Activated CD8-positive, alpha-beta memory T cell treated with anti-CD3 and anti-CD28 coated beads, Interleukin-2, amount 50 U/mL, for 1 hour (primary cell): ENCODE results near the gene DHCR24.

Experiments used
- DNase-seq: peaks from one replicate; pipeline ENCODE4 v3.0.0-alpha.2; 2020; ENCODE audit errors: extremely low read depth

The DHCR24 gene

DNA sequence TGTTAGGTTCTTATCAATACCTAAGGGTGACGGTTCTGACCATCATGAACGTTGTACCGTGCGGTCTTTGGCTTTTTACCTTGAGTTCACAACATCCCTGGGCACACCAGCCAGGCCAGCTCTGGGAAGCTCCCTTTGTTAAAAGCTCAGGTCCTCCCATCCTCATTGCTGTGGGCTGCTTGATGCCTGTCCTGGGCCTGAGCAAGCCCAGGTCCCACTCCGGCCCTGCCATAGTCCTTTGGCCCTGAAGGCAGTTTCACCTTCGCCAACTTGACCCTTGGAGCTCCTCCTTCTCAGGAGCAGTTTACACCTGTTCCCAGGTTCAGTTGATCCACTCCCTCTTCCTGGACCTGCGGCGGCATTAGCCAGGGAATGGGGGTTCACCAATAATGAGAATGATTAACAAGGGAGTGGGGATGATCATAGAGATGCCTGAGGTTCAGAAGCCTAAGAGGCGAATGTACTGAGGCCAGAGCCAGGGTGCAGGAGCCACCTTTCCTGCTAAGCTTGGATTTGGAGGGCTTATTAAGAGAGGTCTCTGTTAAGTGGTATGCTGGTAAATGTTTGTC is 40.2 kb downstream of the DHCR24 start:
- DNase-seq = no peak

GRCh38 chr1:54846301-54846700 is 40.7 kb downstream of the DHCR24 start:
- DNase-seq = no peak

- no peak for DNase-seq
Observed at GRCh38 chr1:54845772-54846171, 41.2 kb downstream of the DHCR24 start.

- no peak for DNase-seq
Observed at GRCh38 chr1:54844564-54844963, 42.4 kb downstream of the DHCR24 start.

DNA sequence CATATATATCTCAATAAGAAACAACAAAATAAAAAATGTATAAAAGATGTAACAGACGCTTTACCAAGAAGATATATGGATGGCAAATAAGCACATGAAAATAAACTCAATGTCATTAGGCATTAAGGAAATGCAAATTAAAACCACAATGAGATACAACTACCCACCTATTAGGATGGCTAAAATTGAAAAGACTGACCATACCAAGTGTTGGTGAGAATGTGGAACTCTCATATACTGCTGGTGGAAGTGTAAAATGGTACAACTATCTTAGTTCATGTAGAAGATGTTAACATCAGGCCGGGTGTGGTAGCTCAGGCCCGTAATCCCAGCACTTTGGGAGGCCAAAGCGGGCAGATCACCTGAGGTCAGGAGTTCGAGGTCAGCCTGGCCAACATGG is 43.5 kb downstream of the DHCR24 start:
- DNase-seq = no peak

DNA sequence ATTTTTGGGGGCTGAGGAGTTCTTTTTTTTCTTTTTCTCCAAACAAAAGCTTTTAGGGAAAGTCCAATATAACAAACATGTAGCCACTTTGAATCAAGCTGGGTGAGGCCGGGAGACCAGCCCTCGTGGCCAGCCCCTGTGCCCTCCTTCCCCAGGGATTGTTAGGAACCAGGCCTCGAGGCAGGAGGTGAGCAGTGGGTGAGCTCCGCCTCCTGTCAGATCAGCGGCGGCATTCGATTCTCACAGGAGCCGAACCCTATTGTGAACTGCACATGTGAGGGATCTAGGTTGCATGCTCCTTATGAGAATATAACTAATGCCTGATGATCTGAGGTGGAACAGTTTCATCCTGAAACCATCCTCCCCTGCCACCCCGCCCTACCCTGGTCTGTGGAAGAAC is 44.0 kb downstream of the DHCR24 start:
- no peak for DNase-seq

DNA sequence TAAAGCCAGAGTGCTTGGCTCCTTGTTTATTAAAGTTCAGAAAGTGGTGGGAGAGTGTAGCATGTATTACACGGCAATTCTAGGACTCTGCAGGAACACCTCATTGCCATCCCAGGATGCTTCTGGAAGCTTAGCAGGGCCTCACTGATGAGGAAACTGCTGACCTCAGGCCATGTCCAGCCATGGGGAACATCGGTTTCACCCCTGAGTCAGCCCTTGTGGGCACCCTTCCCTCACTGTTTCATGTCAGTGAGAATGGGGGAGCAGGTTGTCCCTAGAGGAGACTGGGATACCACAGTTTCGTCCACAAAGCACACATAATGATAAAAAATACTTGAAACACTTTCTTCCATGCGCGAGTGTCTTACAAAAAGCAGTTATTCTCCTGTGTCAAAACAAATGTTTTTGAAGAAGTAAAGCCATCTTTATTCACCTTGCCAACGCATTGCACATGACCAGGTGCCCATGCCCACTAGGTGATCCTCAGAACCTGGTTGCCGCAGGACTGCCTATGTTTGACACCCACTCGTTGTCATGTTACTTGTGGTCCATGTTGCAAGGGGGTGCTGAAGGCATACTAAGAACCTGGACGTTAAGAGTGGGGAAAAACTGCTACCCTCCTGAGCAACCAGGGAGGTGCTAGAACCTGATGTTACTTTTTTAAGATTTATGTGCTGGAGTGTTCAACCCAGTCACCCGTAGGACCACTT is 44.6 kb downstream of the DHCR24 start:
- no peak for DNase-seq

- DNase-seq = no peak
Observed at GRCh38 chr1:54839824-54840223, 47.2 kb downstream of the DHCR24 start.

DNA sequence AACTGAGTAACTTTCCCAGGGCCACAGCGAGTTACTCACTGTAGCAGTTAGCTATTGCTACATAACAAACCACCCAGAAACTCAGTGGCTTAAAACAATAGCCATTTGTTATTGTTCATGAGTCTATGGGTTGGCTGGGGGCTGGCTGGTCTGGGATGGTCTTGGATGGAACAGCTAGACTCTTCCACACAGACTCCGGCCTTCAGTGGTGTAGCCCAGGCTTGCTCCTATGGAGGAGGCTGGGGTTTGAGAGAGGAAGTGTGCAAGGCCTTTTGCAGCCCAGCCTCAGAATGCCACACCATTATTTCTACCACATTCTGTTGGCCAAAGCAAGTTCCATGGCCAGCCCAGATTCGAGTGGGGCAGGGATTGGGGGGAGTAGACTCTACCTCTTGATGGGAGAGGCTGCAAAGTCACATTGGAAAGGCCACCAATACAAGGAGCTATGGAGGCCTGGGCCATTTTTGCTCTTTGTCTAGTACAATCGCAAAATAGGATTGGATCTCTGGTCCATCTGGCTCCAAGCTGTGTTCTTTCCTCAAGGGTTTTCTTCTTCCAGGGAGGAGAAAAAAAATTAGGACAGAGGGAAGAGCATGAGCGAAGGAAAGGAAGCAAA is 48.3 kb downstream of the DHCR24 start:
- no peak for DNase-seq

- DNase-seq = no peak
Observed at GRCh38 chr1:54837002-54837853, 49.8 kb downstream of the DHCR24 start.

GRCh38 chr1:54836594-54836993 is 50.4 kb downstream of the DHCR24 start:
- no peak for DNase-seq

DNA sequence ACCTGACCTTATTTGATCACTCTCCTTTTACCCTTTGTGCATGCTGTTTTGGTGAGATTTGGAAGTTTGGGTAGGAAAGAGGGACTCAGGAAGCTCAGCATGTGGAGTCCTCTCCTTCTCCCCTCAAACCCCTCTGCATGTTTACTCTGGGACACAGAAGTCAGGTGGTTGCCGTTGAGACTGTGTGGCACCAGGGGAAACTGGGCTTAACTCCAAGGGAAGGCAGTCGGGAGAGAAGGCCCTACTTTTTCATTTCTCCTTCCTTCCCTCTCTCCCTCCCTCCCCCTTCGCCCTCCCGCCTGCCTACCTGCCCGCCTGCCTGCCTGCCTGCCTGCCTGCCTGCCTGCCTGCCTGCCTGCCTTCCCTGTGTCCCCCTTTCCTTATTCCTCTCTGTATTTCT is 51.0 kb downstream of the DHCR24 start:
- DNase-seq = no peak

DNA sequence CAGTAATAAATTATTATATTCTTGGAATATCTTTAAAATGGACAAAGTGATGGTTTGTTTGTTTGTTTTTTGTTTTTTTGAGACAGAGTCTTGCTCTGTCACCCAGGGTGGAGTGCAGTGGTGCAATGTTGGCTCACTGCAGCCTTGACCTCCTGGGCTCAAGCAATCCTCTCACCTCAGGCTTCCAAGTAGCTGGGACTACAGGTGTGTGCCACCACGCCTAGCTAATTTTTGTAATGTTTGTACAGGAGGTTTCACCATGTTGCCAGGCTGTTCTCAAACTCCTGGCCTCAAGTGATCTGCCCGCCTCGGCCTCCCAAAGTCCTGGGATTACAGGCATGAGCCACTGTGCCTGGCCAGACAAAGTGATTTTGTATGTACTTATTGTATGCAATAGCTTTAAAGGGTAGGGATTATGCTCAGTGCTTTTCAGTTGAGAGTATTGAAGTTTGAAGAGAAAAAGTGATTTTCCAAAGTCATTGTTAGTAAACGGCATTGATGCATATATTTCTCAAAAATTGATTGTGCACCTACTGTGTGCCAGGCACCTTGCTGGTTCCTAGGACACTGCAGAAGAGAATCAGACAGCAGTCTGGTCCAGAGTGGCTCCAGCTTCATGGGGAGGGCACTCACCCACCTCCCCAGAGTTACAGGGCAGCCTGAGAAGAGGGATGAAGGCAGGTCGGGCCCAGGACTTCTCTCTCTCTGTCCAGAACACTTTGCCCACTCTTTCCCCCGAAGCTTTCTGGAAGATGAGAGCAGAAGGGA is 51.7 kb downstream of the DHCR24 start:
- no peak for DNase-seq

DNA sequence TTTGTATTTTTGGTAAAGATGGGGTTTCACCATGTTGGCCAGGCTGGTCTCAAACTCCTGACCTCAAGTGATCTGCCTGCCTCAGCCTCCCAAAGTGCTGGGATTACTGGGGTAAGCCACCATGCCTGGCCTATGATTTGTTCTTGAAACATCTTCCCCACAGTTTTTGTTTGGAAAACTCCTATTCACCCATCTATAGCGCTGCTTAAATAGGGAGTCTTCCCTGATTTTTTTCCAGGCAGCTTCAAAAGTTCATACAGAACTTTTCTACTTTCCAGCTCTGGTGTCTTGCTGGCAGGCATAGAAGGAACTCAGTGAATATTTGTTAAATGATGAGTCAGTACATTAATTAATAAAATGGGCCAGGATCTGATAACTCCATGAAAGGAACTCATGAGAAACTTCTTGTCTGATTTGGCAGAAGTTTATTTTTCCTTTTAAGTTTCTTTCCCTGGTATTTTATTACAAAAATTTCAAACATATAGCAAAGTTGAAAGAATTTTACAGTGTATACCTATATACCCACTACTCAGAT is 52.9 kb downstream of the DHCR24 start:
- no peak for DNase-seq

DNA sequence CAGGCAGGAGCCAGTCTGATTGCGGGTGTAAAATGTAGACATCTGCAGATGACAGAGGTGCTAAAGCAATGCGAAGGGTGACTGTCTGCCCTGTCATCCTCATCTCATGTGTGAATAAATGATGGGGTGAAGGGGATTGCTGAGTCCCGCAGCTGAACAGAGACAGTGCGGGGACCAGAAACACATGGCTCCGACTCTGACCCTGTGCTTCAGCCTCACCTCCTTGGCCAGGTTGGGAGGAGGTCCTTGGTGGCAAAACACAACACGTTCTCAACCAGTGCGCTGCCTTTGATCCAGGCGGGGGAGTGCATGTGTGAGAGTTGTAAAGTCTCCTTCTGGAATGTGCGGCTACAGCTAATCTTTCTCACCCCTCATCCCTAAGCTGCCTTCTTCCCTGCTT is 53.9 kb downstream of the DHCR24 start:
- no peak for DNase-seq

DNA sequence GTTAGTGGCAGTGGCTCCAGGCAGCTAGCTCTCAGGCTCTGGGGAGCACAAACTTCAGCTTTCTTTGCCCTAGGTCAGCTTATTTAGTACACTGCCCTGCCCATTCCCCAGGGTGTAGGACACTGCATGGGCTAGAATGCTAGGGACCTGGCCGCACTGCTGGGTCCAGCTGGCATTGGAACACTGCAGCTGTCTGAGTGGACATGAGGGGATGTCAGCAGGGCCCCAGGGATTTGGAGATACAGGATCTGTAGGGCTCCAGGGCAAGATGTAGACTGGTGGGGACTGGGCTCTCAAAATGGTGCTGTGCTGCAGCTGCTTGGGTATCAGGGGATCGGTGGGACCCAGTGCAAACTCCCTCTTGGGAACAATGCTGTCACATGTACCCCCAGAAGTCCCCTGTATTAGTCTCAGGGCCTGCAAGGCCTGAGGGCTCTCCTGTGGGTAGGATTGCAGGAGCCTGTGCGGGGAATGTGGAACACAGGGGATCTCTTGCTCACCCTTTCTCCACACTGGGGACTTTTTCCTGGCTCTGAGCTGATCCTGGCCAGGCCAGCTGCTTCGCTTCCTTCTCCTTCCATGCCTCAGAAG is 60.7 kb downstream of the DHCR24 start:
- no peak for DNase-seq

DNA sequence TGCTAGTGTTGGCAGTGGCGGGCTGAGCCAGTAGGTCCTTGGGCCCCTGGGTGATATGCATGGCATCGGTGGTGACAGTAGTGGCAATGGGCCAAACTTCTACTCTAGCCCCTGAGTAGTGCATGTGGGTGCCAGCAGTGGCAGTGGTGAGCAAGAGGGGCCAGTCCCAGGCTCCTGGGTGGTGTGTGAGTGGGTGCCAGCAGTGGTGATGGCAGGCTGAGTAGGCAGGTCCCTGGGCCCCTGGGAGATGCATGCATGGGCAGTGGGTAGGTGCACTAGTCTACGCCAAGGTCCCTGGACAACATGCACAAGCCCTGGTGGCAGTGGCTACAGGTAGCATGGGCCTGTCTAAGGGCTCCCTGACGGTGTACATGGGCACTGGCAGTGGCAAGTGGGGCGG is 61.3 kb downstream of the DHCR24 start:
- no peak for DNase-seq

DNA sequence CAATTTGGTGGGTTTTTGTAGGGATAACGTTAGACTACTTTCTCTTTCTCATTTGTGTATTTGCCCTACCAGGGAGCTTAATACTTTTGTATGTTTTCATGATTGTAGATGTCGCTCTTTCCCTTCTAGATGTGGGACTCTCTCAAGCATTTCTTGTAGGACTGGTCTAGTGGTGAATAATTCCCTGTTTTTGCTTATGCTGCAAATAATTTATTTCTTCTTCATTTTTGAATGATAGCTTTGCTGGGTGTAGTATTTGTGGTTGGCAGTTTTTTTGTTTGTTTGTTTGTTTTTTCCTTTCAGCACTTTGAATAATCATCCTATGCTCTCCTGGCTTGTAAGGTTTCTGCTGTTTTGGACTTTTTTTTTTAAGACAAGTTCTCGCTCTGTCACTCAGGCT is 63.3 kb downstream of the DHCR24 start:
- no peak for DNase-seq

DNA sequence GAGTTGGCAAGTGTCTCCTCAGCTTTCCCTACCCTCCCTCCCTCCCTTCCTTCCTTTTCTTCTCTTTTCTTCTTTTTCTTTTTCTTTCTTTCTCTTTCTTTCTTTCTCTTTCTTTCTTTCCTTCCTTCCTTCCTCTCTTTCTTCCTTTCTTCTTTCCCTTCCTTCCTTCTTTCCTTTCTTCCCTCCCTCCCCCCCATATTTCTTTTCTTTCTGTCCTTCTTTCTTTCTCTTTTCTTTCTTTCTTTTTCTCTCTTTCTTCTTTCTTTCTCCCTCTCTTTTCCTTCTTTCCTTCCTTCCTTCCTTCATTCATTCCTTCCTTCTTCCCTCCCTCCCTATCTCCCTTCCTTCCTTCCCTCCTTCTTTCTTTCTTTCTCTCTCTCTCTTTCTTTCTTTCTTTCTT is 67.3 kb downstream of the DHCR24 start:
- DNase-seq = no peak

DNA sequence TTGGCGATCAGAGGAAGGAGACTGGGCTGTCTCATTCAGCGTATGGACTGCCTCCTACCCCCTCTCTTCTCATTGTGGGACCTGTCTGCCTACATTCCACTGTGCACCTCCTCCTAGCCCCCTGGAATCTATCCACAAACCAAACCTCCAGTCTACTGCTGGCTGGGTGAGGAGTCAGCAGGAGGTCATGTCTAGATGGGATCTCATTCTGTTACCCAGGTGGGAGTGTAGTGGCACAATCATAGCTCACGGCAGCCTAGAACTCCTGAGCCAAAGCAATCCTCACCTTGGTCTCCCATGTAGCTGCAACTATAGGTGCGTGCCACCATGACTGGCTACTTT is 67.8 kb downstream of the DHCR24 start:
- no peak for DNase-seq

DNA sequence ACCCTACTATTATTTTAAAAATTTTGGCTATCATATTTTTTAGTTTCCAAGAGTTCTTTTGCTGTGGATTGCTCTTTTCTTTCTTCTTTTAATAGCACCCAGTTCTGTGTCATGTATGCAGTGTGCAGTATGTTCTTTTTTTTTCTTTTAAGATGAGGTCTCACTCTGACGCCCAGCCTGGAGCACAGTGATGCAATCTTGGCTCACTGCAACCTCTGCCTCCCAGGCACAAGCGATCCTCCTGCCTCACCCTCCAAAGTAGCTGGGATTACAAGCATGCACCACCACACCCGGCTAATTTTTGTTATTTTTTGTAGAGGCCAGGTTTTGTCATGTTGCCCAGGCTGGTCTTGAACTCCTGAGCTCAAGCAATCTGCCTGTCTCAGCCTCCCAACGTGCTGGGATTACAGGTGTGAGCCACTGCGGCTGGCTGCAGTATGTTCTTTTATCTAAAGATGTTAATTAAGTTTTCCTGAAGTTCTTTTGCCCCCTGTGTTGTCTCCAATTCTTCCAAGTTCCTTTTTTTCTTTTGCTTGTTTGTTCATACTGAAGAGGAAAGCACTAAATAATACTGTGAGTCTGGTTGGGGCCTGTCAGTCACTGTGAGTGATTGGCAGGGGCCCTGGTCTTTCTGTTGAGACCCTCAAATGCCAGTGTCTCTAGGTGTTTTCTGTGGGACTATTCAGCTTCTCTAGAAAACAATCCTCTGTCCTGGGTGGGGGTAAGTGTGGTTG is 68.4 kb downstream of the DHCR24 start:
- no peak for DNase-seq
